Calu3 (cell line): ENCODE data around the gene PKP1. TPM values are rescaled to one million over a fixed set of nuclear protein-coding genes. Genes with fewer than 3 reads are reported as not detected.

ENCODE experiments used
- BruUV-seq: library from RNA; stranded (reverse); fragments of 400-500 nt; replicated peaks from 2 replicates; lab custom pipeline; 2021; lab: Mats Ljungman, UMichigan
- CTCF ChIA-PET: fragments of 300-600 bp; sonication (Branson Sonifier 250); formaldehyde crosslinking; loops from one replicate; lab custom pipeline; 2022; ENCODE audit warnings: antibody characterized with exemption; lab: Charles Lee
- DNase-seq: peaks from one replicate; pipeline ENCODE4 v3.0.0; 2022
- H3K27ac Mint-ChIP-seq: one replicate; pipeline ENCODE4 v1.8.0; 2022; ENCODE audit warnings: mixed read lengths; ENCODE audit not compliant: unreplicated experiment
- H3K27me3 Mint-ChIP-seq: one replicate; pipeline ENCODE4 v1.8.0; 2022; ENCODE audit warnings: mixed read lengths; ENCODE audit not compliant: unreplicated experiment
- H3K36me3 Mint-ChIP-seq: one replicate; pipeline ENCODE4 v1.8.0; 2022; ENCODE audit warnings: mild to moderate bottlenecking, moderate library complexity, mixed read lengths; ENCODE audit not compliant: insufficient read depth, unreplicated experiment
- H3K4me1 Mint-ChIP-seq: one replicate; pipeline ENCODE4 v1.8.0; 2022; ENCODE audit warnings: mild to moderate bottlenecking, low read depth, mixed read lengths; ENCODE audit not compliant: unreplicated experiment
- H3K4me3 Mint-ChIP-seq: one replicate; pipeline ENCODE4 v1.8.0; 2022; ENCODE audit warnings: mild to moderate bottlenecking, low read depth, moderate library complexity, mixed read lengths; ENCODE audit not compliant: unreplicated experiment
- H3K9me3 Mint-ChIP-seq: one replicate; pipeline ENCODE4 v1.8.0; 2022; ENCODE audit warnings: low read depth, mixed read lengths; ENCODE audit not compliant: unreplicated experiment
- CTCF ChIP-seq: fragments of 200-600 bp; IDR thresholded peaks from one replicate; pipeline ENCODE4 v1.8.0; 2022; ENCODE audit warnings: antibody characterized with exemption; ENCODE audit not compliant: unreplicated experiment
- intact Hi-C: fragments of 100-400 bp; cut with micrococcal nuclease; formaldehyde crosslinking; loops from one replicate; pipeline ENCODE4 v1.10.0; 2022; ENCODE audit not compliant: unreplicated experiment
- total RNA-seq: library from RNA; stranded (reverse); gene quantifications from 2 replicates; pipeline ENCODE4 v1.2.3, GENCODE V29; 2022

The PKP1 gene
- total RNA-seq, 1 experiment from 2014 or later, result 0.09 TPM

- no peak for TF ChIP-seq CTCF
- H3K9me3 Mint-ChIP-seq, result no peaks in the 10 kb centered on the region
- H3K27ac Mint-ChIP-seq, result no peak overlapping the region
- H3K4me1 Mint-ChIP-seq, result no peaks in the 10 kb centered on the region
- intact Hi-C loops, result no loop called here
- peaks cover 65% of the 10 kb centered on the region for H3K27me3 Mint-ChIP-seq
- CTCF ChIA-PET, result no interaction called here
- BruUV-seq, result no TSS peak
- H3K36me3 Mint-ChIP-seq, result no peaks in the 10 kb centered on the region
- DNase-seq, result no peak
- no peak overlapping the region for H3K4me3 Mint-ChIP-seq
These were observed 46.5 kb downstream of the PKP1 start for GRCh38 chr1:201329801-201330200.

- BruUV-seq, result no TSS peak
- CTCF ChIA-PET, result no interaction called here
- Mint-ChIP-seq H3K4me3 (no peak overlapping the region), H3K4me1 (no peaks in the 10 kb centered on the region), H3K9me3 (no peaks in the 10 kb centered on the region), H3K36me3 (no peaks in the 10 kb centered on the region), H3K27ac (no peak overlapping the region), H3K27me3 (peaks cover 58% of the 10 kb centered on the region)
- DNase-seq, result no peak
- TF ChIP-seq CTCF, result no peak
- intact Hi-C loops, result no loop called here
These were observed 47.2 kb downstream of the PKP1 start for GRCh38 chr1:201330541-201330940.

DNA sequence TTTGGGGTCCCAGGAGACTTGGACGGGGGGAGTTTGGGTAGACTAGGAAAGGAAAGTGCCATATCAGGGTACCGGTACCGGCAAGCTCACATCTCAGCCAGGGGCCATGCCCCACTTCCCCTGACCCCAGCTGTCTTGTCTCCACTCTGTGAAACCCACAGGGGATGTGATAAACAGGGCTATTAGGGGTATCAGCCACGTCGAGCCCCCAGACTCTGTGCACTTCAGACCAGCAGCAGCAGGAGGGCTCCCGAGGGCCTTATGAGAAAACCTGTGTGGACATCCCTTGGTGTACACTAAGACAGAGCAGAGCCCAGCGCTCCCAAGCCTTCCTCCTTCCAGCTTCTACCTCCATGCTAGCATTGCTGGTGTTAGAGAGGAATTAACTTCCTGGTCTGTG lies 47.9 kb downstream of the PKP1 start:
- TF ChIP-seq CTCF, result no peak
- no peak overlapping the region for H3K27ac Mint-ChIP-seq
- CTCF ChIA-PET, result no interaction called here
- DNase-seq, result no peak
- H3K9me3 Mint-ChIP-seq, result no peaks in the 10 kb centered on the region
- H3K4me3 Mint-ChIP-seq, result no peak overlapping the region
- BruUV-seq, result no TSS peak
- intact Hi-C loops, result no loop called here
- no peaks in the 10 kb centered on the region for H3K36me3 Mint-ChIP-seq
- H3K4me1 Mint-ChIP-seq, result no peaks in the 10 kb centered on the region
- H3K27me3 Mint-ChIP-seq, result peaks cover 56% of the 10 kb centered on the region

DNA sequence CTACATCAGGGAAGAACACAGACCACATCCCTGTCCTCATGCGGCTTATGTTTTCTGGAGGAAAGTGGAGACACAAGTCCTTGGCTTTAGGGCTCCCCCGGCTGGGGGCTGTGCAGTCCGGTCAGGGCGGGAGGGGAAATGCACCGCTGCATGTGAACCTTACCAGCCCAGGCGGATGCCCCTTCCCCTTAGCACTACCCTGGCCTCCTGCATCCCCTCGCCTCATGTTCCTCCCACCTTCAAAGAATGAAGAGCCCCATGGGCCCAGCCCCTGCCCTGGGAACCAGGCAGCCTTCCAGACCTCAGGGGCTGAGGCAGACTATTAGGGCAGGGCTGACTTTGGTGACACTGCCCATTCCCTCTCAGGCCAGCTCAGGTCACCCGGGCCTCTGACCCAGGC lies 48.7 kb downstream of the PKP1 start:
- TF ChIP-seq CTCF, result no peak
- intact Hi-C loops, result no loop called here
- H3K36me3 Mint-ChIP-seq, result no peaks in the 10 kb centered on the region

More for the DNA sequence above, 48.7 kb downstream of the PKP1 start:
- no TSS peak for BruUV-seq
- Mint-ChIP-seq H3K9me3 (no peaks in the 10 kb centered on the region), H3K4me3 (no peak overlapping the region), H3K27ac (no peak overlapping the region), H3K27me3 (peaks cover 56% of the 10 kb centered on the region), H3K4me1 (no peaks in the 10 kb centered on the region)
- CTCF ChIA-PET, result no interaction called here
- DNase-seq, result no peak
